Measurements from ENCODE around the gene ERRFI1.

GRCh38 chr1:7980984-7981383 lies 45.1 kb downstream of the ERRFI1 start:
- TF ChIP-seq, protein P1, sequence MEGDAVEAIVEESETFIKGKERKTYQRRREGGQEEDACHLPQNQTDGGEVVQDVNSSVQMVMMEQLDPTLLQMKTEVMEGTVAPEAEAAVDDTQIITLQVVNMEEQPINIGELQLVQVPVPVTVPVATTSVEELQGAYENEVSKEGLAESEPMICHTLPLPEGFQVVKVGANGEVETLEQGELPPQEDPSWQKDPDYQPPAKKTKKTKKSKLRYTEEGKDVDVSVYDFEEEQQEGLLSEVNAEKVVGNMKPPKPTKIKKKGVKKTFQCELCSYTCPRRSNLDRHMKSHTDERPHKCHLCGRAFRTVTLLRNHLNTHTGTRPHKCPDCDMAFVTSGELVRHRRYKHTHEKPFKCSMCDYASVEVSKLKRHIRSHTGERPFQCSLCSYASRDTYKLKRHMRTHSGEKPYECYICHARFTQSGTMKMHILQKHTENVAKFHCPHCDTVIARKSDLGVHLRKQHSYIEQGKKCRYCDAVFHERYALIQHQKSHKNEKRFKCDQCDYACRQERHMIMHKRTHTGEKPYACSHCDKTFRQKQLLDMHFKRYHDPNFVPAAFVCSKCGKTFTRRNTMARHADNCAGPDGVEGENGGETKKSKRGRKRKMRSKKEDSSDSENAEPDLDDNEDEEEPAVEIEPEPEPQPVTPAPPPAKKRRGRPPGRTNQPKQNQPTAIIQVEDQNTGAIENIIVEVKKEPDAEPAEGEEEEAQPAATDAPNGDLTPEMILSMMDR (conservative IDR thresholded peaks at IDR 0.05), result no peak
- TF ChIP-seq ZFX (IDR thresholded peaks at IDR 0.05), result no peak

All from C4-2B (cell line).